H9 (cell line): ENCODE results near the gene PLOD1. TPM values are rescaled to one million over a fixed set of nuclear protein-coding genes. Genes with fewer than 3 reads are reported as not detected.

Experiments
- DNase-seq: peaks from one replicate; pipeline ENCODE4 v3.0.0-alpha.2; 2017
- H2AFZ ChIP-seq: one replicate; pipeline ENCODE4 v1.6.1; 2013; ENCODE audit warnings: mild to moderate bottlenecking, low read length, control low read depth, moderate library complexity
- H2AK5ac ChIP-seq: 2 replicates; pipeline ENCODE4 v1.6.1; 2013; ENCODE audit warnings: low read length, control low read depth, mixed read lengths; ENCODE audit not compliant: insufficient read length
- H2BK120ac ChIP-seq: one replicate; pipeline ENCODE4 v1.6.1; 2013; ENCODE audit warnings: low read depth, mild to moderate bottlenecking, low read length, control low read depth, inconsistent platforms; ENCODE audit not compliant: poor library complexity, severe bottlenecking
- H2BK12ac ChIP-seq: 2 replicates; pipeline ENCODE4 v1.6.1; 2013; ENCODE audit warnings: low read length, control low read depth, mixed read lengths, low read depth; ENCODE audit not compliant: insufficient read length
- H2BK15ac ChIP-seq: 2 replicates; pipeline ENCODE4 v1.6.1; 2013; ENCODE audit warnings: low read depth, low read length, control low read depth
- H2BK20ac ChIP-seq: one replicate; pipeline ENCODE4 v1.6.1; 2013; ENCODE audit warnings: low read depth, mild to moderate bottlenecking, low read length, control low read depth, inconsistent platforms; ENCODE audit not compliant: poor library complexity, severe bottlenecking
- H2BK5ac ChIP-seq: 2 replicates; pipeline ENCODE4 v1.6.1; 2013; ENCODE audit warnings: low read length, control low read depth, mixed read lengths; ENCODE audit not compliant: insufficient read length
- H3K14ac ChIP-seq: 2 replicates; pipeline ENCODE4 v1.6.1; 2013; ENCODE audit warnings: low read length, control low read depth; ENCODE audit not compliant: insufficient read depth
- H3K18ac ChIP-seq: 2 replicates; pipeline ENCODE4 v1.6.1; 2013; ENCODE audit warnings: low read depth, mild to moderate bottlenecking, mixed read lengths, low read length, control low read depth; ENCODE audit not compliant: insufficient read length
- H3K23ac ChIP-seq: 2 replicates; pipeline ENCODE4 v1.6.1; 2013; ENCODE audit warnings: low read length, control low read depth, mixed read lengths, low read depth; ENCODE audit not compliant: insufficient read length
- H3K23me2 ChIP-seq: 2 replicates; pipeline ENCODE4 v1.6.1; 2013; ENCODE audit warnings: low read depth, mild to moderate bottlenecking, mixed read lengths, low read length, control low read depth; ENCODE audit not compliant: insufficient read length, poor library complexity, severe bottlenecking
- H3K27ac ChIP-seq: 2 replicates; pipeline ENCODE4 v1.5.1; 2013; ENCODE audit warnings: low read length, control low read depth, mixed read lengths, low read depth; ENCODE audit not compliant: insufficient read length
- H3K27me3 ChIP-seq: 2 replicates; pipeline ENCODE4 v1.6.1; 2013; ENCODE audit warnings: low read length, control low read depth, inconsistent platforms; ENCODE audit not compliant: insufficient read depth
- H3K4ac ChIP-seq: 2 replicates; pipeline ENCODE4 v1.6.1; 2013; ENCODE audit warnings: low read depth, mild to moderate bottlenecking, control low read depth, inconsistent platforms, low read length, moderate library complexity
- H3K4me1 ChIP-seq: 2 replicates; pipeline ENCODE4 v1.6.1; 2013; ENCODE audit warnings: low read length, control low read depth, inconsistent platforms; ENCODE audit not compliant: insufficient read depth
- H3K4me2 ChIP-seq: 2 replicates; pipeline ENCODE4 v1.6.1; 2013; ENCODE audit warnings: low read length, control low read depth, mixed read lengths; ENCODE audit not compliant: insufficient read length, insufficient read depth
- H3K56ac ChIP-seq: 2 replicates; pipeline ENCODE4 v1.6.1; 2013; ENCODE audit warnings: low read depth, mild to moderate bottlenecking, mixed read lengths, low read length, control low read depth; ENCODE audit not compliant: insufficient read length
- H3K79me1 ChIP-seq: 2 replicates; pipeline ENCODE4 v1.6.1; 2013; ENCODE audit warnings: low read depth, mild to moderate bottlenecking, moderate library complexity, low read length, control low read depth, inconsistent platforms; ENCODE audit not compliant: insufficient read depth, poor library complexity, severe bottlenecking
- H3K79me2 ChIP-seq: 2 replicates; pipeline ENCODE4 v1.6.1; 2013; ENCODE audit warnings: low read length, control low read depth, inconsistent platforms; ENCODE audit not compliant: insufficient read depth
- H3K9ac ChIP-seq: 2 replicates; pipeline ENCODE4 v1.6.1; 2013; ENCODE audit warnings: low read length, control low read depth, mixed read lengths; ENCODE audit not compliant: insufficient read length; ENCODE audit errors: extremely low read depth
- H3K9me3 ChIP-seq: one replicate; pipeline ENCODE4 v1.6.1; 2013; ENCODE audit warnings: low read depth, low read length, inconsistent platforms; ENCODE audit not compliant: control insufficient read depth
- H3T11ph ChIP-seq: one replicate; pipeline ENCODE4 v1.6.1; 2013; ENCODE audit warnings: mild to moderate bottlenecking, low read length, control low read depth, inconsistent platforms
- H4K20me1 ChIP-seq: one replicate; pipeline ENCODE4 v1.6.1; 2013; ENCODE audit not compliant: control insufficient read depth, insufficient read length, insufficient read depth
- H4K5ac ChIP-seq: 2 replicates; pipeline ENCODE4 v1.6.1; 2013; ENCODE audit warnings: low read depth, mild to moderate bottlenecking, mixed read lengths, low read length, control low read depth; ENCODE audit not compliant: insufficient read length
- H4K8ac ChIP-seq: replicated peaks from 2 replicates; pipeline ENCODE4 v1.6.1; 2013; ENCODE audit warnings: low read length, control low read depth, mixed read lengths, low read depth; ENCODE audit not compliant: insufficient read length
- H4K91ac ChIP-seq: 2 replicates; pipeline ENCODE4 v1.6.1; 2013; ENCODE audit warnings: low read depth, mild to moderate bottlenecking, moderate library complexity, mixed read lengths, low read length, control low read depth; ENCODE audit not compliant: insufficient read length
- H3K27ac Mint-ChIP-seq, 3 experiments: 2 replicates in 2 of 3; 3 replicates in 1 of 3; pipeline ENCODE4 v1.8.0; 2020 to 2021; ENCODE audit warnings: mixed read lengths in 3 of 3, mild to moderate bottlenecking in 1 of 3, moderate library complexity in 1 of 3
- H3K27me3 Mint-ChIP-seq: 2 replicates; pipeline ENCODE4 v1.8.0; 2021; ENCODE audit warnings: low read depth, mild to moderate bottlenecking, moderate library complexity, mixed read lengths
- H3K36me3 Mint-ChIP-seq, 3 experiments: 2 replicates in 2 of 3; 3 replicates in 1 of 3; pipeline ENCODE4 v1.8.0; 2020 to 2021; ENCODE audit warnings: low read depth in 3 of 3, mixed read lengths in 3 of 3; ENCODE audit not compliant: insufficient read depth in 1 of 3
- H3K4me1 Mint-ChIP-seq, 2 experiments: 2 replicates each; pipeline ENCODE4 v1.8.0; 2020; ENCODE audit warnings: mixed read lengths in 2 of 2
- H3K4me3 Mint-ChIP-seq, 2 experiments: 2 replicates in 1 of 2; 3 replicates in 1 of 2; pipeline ENCODE4 v1.8.0; 2020 to 2021; ENCODE audit warnings: mild to moderate bottlenecking in 2 of 2, mixed read lengths in 2 of 2, moderate library complexity in 1 of 2
- H3K9me3 Mint-ChIP-seq, 2 experiments: 2 replicates in 1 of 2; 3 replicates in 1 of 2; pipeline ENCODE4 v1.8.0; 2020; ENCODE audit warnings: mild to moderate bottlenecking in 2 of 2, mixed read lengths in 2 of 2, moderate library complexity in 1 of 2
- CTCF ChIP-seq: fragments of 200-600 bp; sonication (generic); conservative IDR thresholded peaks from 3 replicates; pipeline ENCODE4 v1.8.0; 2021; ENCODE audit warnings: antibody characterized with exemption, mild to moderate bottlenecking
- WGBS: extraction: QIAGEN DNeasy Blood & Tissue Kit; methylation state at CpG from one replicate; pipeline ENCODE4 v1.1.7; 2013; ENCODE audit warnings: missing lambda C conversion rate, low lambda C conversion rate, mixed read lengths; ENCODE audit not compliant: insufficient read length; ENCODE audit errors: extremely low coverage; 5-methylcytosine and 5-hydroxymethylcytosine counted together
- total RNA-seq: library from RNA; stranded (reverse); gene quantifications from 2 replicates; pipeline ENCODE4 v1.2.1, GENCODE V29; 2021

PLOD1 gene
- total RNA-seq, 1 experiment from 2014 or later, result 57.0 TPM

- no peak overlapping the region for H3K27ac ChIP-seq
- DNase-seq, result no peak
- H4K8ac ChIP-seq, result no peak overlapping the region
- H4K91ac ChIP-seq, result no peak overlapping the region
- no peak overlapping the region for H2BK120ac ChIP-seq
- no CpG with 5 or more reads among the region's 14 CpGs for WGBS
- H3K4ac ChIP-seq, result no peak overlapping the region
- no peak overlapping the region for H4K5ac ChIP-seq
- H3K79me2 ChIP-seq, result peaks cover 2% of the 10 kb centered on the region; the same call in 1 of the 2 replicates
- Mint-ChIP-seq H3K9me3 (no peaks in the 10 kb centered on the region), H3K27ac (peak overlapping the region in 1 of 3 experiments; percentile 31; a peak in 1 of 7 replicates), H3K4me1 (peaks cover 3% of the 10 kb centered on the region in 2 experiments), H3K4me3 (no peak overlapping the region), H3K27me3 (no peaks in the 10 kb centered on the region), H3K36me3 (peaks cover 24 to 48% (median 41%) of the 10 kb centered on the region in 3 experiments; a peak in 6 of 7 replicates)
- no peaks in the 10 kb centered on the region for H3K27me3 ChIP-seq
- no peak overlapping the region for H2BK12ac ChIP-seq
- H3K23ac ChIP-seq, result no peak overlapping the region
- H3K14ac ChIP-seq, result no peak overlapping the region
- H3K79me1 ChIP-seq, result no peaks in the 10 kb centered on the region
- no peak overlapping the region for H2BK5ac ChIP-seq
- no peak overlapping the region for H3K18ac ChIP-seq
- no peak overlapping the region for H2AK5ac ChIP-seq
- no peak overlapping the region for H3K4me2 ChIP-seq
- no peak overlapping the region for H3K56ac ChIP-seq
- H4K20me1 ChIP-seq, result no peaks in the 10 kb centered on the region
- H3K4me1 ChIP-seq, result no peaks in the 10 kb centered on the region
- H2BK20ac ChIP-seq, result no peak overlapping the region
- H3K9me3 ChIP-seq, result no peaks in the 10 kb centered on the region
- H2AFZ ChIP-seq, result no peak overlapping the region
- no peak overlapping the region for H3K9ac ChIP-seq
- peaks cover 4% of the 10 kb centered on the region for H3K23me2 ChIP-seq
- no peak overlapping the region for H2BK15ac ChIP-seq
- H3T11ph ChIP-seq, result no peak overlapping the region
- TF ChIP-seq CTCF, result no peak
Measured at GRCh38 chr1:11918799-11919519, 15.6 kb upstream of the PLOD1 start.
